HCT116 (cell line): ENCODE measurements around the gene ACTG2.

ENCODE experiments used
- EGR1 ChIP-seq: IDR thresholded peaks from 2 replicates; pipeline ENCODE4 v1.6.1; 2012; ENCODE audit warnings: low read depth
- EZH2 ChIP-seq: fragments of 200-600 bp; sonication (generic); IDR thresholded peaks from 2 replicates; pipeline ENCODE4 v1.6.1; 2017; ENCODE audit warnings: antibody characterized with exemption, mixed run types
- EZH2phosphoT487 ChIP-seq: fragments of 200-600 bp; IDR thresholded peaks from 2 replicates; pipeline ENCODE4 v1.6.1; 2018; ENCODE audit warnings: antibody characterized with exemption, borderline replicate concordance
- MAX ChIP-seq: IDR thresholded peaks from 2 replicates; pipeline ENCODE4 v1.6.1; 2012
- POLR2A ChIP-seq: IDR thresholded peaks from 2 replicates; pipeline ENCODE4 v1.7.0; 2011; ENCODE audit warnings: borderline replicate concordance; ENCODE audit not compliant: insufficient read depth, insufficient read length; ENCODE audit errors: extremely low read depth
- POLR2AphosphoS5 ChIP-seq: IDR thresholded peaks from 2 replicates; pipeline ENCODE4 v1.6.1; 2011; ENCODE audit warnings: mild to moderate bottlenecking, low read depth, low read length, moderate library complexity
- RAD21 ChIP-seq: IDR thresholded peaks from 2 replicates; pipeline ENCODE4 v1.6.1; 2012; ENCODE audit warnings: low read depth, mild to moderate bottlenecking
- SIN3A ChIP-seq: IDR thresholded peaks from 2 replicates; pipeline ENCODE4 v1.6.1; 2012; ENCODE audit warnings: low read depth
- SRF ChIP-seq: IDR thresholded peaks from 2 replicates; pipeline ENCODE4 v1.6.1; 2012; ENCODE audit warnings: low read depth
- TF ChIP-seq, protein P1 (sequence below), 3 experiments: fragments of 200-600 bp in 1 of 3; sonication (generic) in 1 of 3; IDR thresholded peaks in 2 of 3; conservative IDR thresholded peaks in 1 of 3; 2 replicates each; pipeline ENCODE4 v1.5.1; 2012 to 2017; ENCODE audit warnings: low read depth in 2 of 3, low read length in 2 of 3, antibody characterized with exemption in 1 of 3, borderline replicate concordance in 1 of 3, control low read depth in 1 of 3, mild to moderate bottlenecking in 1 of 3, mixed read lengths in 1 of 3, mixed run types in 1 of 3, moderate library complexity in 1 of 3; ENCODE audit not compliant: insufficient read depth in 1 of 3

DNA sequence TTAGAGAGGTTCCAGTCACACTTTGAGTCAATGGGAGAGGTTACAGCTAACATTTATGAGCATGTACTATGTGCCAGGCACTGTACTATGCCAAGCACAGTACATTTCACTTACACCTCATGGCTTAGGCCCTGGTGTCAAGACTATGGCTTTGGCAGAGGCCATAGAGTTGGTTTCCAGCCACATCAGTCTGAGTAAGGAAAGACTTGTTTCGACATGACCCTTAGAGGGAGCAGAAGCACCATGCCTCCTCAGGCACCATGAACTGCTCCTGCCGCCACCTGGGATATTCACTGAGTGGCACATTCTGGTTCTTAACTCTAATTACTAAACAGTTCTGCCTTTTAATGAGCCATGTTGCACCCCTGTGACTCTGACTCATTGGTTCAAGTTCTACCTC is 46.6 kb downstream of the ACTG2 start:
- TF ChIP-seq POLR2AphosphoS5 (no peak), RAD21 (no peak), EZH2 (no peak), EGR1 (no peak), MAX (no peak), SRF (no peak), POLR2A (no peak), EZH2phosphoT487 (no peak), SIN3A (no peak)
- TF ChIP-seq, protein P1, sequence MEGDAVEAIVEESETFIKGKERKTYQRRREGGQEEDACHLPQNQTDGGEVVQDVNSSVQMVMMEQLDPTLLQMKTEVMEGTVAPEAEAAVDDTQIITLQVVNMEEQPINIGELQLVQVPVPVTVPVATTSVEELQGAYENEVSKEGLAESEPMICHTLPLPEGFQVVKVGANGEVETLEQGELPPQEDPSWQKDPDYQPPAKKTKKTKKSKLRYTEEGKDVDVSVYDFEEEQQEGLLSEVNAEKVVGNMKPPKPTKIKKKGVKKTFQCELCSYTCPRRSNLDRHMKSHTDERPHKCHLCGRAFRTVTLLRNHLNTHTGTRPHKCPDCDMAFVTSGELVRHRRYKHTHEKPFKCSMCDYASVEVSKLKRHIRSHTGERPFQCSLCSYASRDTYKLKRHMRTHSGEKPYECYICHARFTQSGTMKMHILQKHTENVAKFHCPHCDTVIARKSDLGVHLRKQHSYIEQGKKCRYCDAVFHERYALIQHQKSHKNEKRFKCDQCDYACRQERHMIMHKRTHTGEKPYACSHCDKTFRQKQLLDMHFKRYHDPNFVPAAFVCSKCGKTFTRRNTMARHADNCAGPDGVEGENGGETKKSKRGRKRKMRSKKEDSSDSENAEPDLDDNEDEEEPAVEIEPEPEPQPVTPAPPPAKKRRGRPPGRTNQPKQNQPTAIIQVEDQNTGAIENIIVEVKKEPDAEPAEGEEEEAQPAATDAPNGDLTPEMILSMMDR (IDR thresholded peaks at IDR 0.05 in 2 of 3, conservative IDR thresholded peaks at IDR 0.05 in 1 of 3; ENCODE audit: borderline replicate concordance in 1 of 3, insufficient read depth in 1 of 3, low read depth in 2 of 3, low read length in 2 of 3) = no peak
